SK-N-SH (cell line): ENCODE results near the gene CHCHD6. TPM values are rescaled to one million over a fixed set of nuclear protein-coding genes. Genes with fewer than 3 reads are reported as not detected.

Experiments
- CTCF ChIA-PET: fragments of 300-600, 350-600 bp; formaldehyde crosslinking; extraction: SDS; loops from one replicate; lab custom pipeline; 2021; lab: Yijun Ruan, JAX
- POLR2A ChIA-PET: fragments of 350-600 bp; sonication (Branson Sonifier 250); formaldehyde crosslinking; extraction: SDS; loops from one replicate; lab custom pipeline; 2020; ENCODE audit warnings: antibody characterized with exemption, inconsistent platforms; lab: Yijun Ruan, JAX
- DNase-seq: peaks from one replicate; pipeline ENCODE4 v3.0.0; 2012
- H2AFZ ChIP-seq: fragments of 200-600 bp; sonication (generic); 2 replicates; pipeline ENCODE4 v1.8.1; 2016; ENCODE audit warnings: antibody characterized with exemption, mild to moderate bottlenecking, low read depth
- H3F3A ChIP-seq: fragments of 200-600 bp; sonication (generic); replicated peaks from 2 replicates; pipeline ENCODE3; 2016; ENCODE audit warnings: antibody characterized with exemption, mild to moderate bottlenecking; ENCODE audit not compliant: insufficient read depth
- H3K27ac ChIP-seq, 2 experiments: fragments of 200-500 bp in 1 of 2; fragments of 200-600 bp in 1 of 2; sonication (Bioruptor generic) in 1 of 2; sonication (generic), shearing (Covaris generic) in 1 of 2; 2 replicates each; pipeline versions ENCODE4 v1.5.1 to v1.6.1; 2014 to 2016; ENCODE audit warnings: low read depth in 2 of 2, inconsistent platforms in 1 of 2, low read length in 1 of 2, mild to moderate bottlenecking in 1 of 2, mixed read lengths in 1 of 2
- H3K27me3 ChIP-seq: fragments of 200-600 bp; sonication (generic), shearing (Covaris generic); 2 replicates; pipeline ENCODE4 v1.6.1; 2016; ENCODE audit warnings: mixed run types; ENCODE audit not compliant: insufficient read depth
- H3K36me3 ChIP-seq, 2 experiments: fragments of 200-500 bp in 1 of 2; fragments of 200-600 bp in 1 of 2; sonication (Bioruptor generic) in 1 of 2; sonication (generic) in 1 of 2; replicated peaks in 1 of 2; 2 replicates each; pipeline versions ENCODE3 to v1.5.1; 2014 to 2016; ENCODE audit warnings: low read length in 1 of 2, mild to moderate bottlenecking in 1 of 2; ENCODE audit not compliant: insufficient read depth in 2 of 2, control insufficient read depth in 1 of 2
- H3K4me1 ChIP-seq, 2 experiments: fragments of 200-500 bp in 1 of 2; fragments of 200-600 bp in 1 of 2; sonication (Bioruptor generic) in 1 of 2; sonication (generic), shearing (Covaris generic) in 1 of 2; 2 replicates each; pipeline versions ENCODE4 v1.5.1 to v1.6.1; 2014 to 2016; ENCODE audit warnings: low read depth in 1 of 2, low read length in 1 of 2, mixed run types in 1 of 2; ENCODE audit not compliant: insufficient read depth in 2 of 2, control insufficient read depth in 1 of 2
- H3K4me2 ChIP-seq: fragments of 200-600 bp; sonication (generic), shearing (Covaris generic); 2 replicates; pipeline ENCODE4 v1.6.1; 2017; ENCODE audit warnings: mixed run types
- H3K4me3 ChIP-seq, 2 experiments: fragments of 200-500 bp in 1 of 2; fragments of 200-600 bp in 1 of 2; sonication (Bioruptor generic) in 1 of 2; sonication (generic), shearing (Covaris generic) in 1 of 2; 2 replicates each; pipeline versions ENCODE4 v1.5.1 to v1.8.1; 2014 to 2016; ENCODE audit warnings: low read depth in 2 of 2, inconsistent platforms in 1 of 2, low read length in 1 of 2, mild to moderate bottlenecking in 1 of 2, mixed read lengths in 1 of 2, moderate library complexity in 1 of 2
- H3K79me2 ChIP-seq: fragments of 200-600 bp; sonication (generic); 2 replicates; pipeline ENCODE4 v1.8.1; 2017; ENCODE audit warnings: mild to moderate bottlenecking; ENCODE audit not compliant: insufficient read depth
- H3K9ac ChIP-seq: fragments of 200-600 bp; sonication (generic); 2 replicates; pipeline ENCODE4 v1.6.1; 2017; ENCODE audit warnings: mixed run types
- H3K9me2 ChIP-seq: fragments of 200-600 bp; sonication (generic); 2 replicates; pipeline ENCODE4 v1.6.1; 2017; ENCODE audit warnings: mixed run types
- H3K9me3 ChIP-seq: fragments of 200-600 bp; sonication (generic); 2 replicates; pipeline ENCODE4 v1.6.1; 2017; ENCODE audit warnings: mixed run types, mild to moderate bottlenecking, moderate library complexity
- H4K20me1 ChIP-seq: fragments of 200-600 bp; sonication (generic); 2 replicates; pipeline ENCODE4 v1.6.1; 2017; ENCODE audit warnings: mild to moderate bottlenecking, mixed run types; ENCODE audit not compliant: insufficient read depth
- CHD2 ChIP-seq: fragments of 150-350 bp; IDR thresholded peaks from 2 replicates; pipeline ENCODE4 v1.6.1; 2018; ENCODE audit warnings: low read length; ENCODE audit not compliant: partially characterized antibody
- JUND ChIP-seq: IDR thresholded peaks from 2 replicates; pipeline ENCODE4 v1.4.0; 2012
- NFIC ChIP-seq: IDR thresholded peaks from 2 replicates; pipeline ENCODE4 v1.4.0; 2012; ENCODE audit warnings: borderline replicate concordance
- RAD21 ChIP-seq: IDR thresholded peaks from 2 replicates; pipeline ENCODE4 v1.6.1; 2012; ENCODE audit warnings: mild to moderate bottlenecking, low read length
- USF2 ChIP-seq: fragments of 150-350 bp; IDR thresholded peaks from 2 replicates; pipeline ENCODE4 v1.6.1; 2017; ENCODE audit warnings: antibody characterized with exemption, low read length, low read depth, borderline replicate concordance
- WGBS: methylation state at CpG from one replicate; pipeline ENCODE4 v1.1.6; 2017; ENCODE audit warnings: low lambda C conversion rate; 5-methylcytosine and 5-hydroxymethylcytosine counted together
- polyA plus RNA-seq, 3 experiments: library from polyadenylated mRNA; depleted of rRNA; stranded (reverse); fragments of >200 nt; gene quantifications; 2 replicates each; pipeline ENCODE4 v1.2.3, GENCODE V29; 2012

CHCHD6 gene
- polyA plus RNA-seq, 1 of the 3 experiments (the other 2 are of a cell fraction): 42.5 TPM

GRCh38 chr3:126766653-126767052 lies 62.6 kb downstream of the CHCHD6 start:
- no peak for DNase-seq
- Histone ChIP-seq H3K4me3 (no peak overlapping the region), H3K27me3 (no peaks in the 10 kb centered on the region), H3K4me1 (no peaks in the 10 kb centered on the region), H4K20me1 (no peaks in the 10 kb centered on the region), H3K4me2 (no peak overlapping the region), H2AFZ (no peak overlapping the region), H3K79me2 (peaks cover 10% of the 10 kb centered on the region; the same call in 1 of the 2 replicates), H3K9me2 (no peaks in the 10 kb centered on the region), H3F3A (no peaks in the 10 kb centered on the region), H3K36me3 (peaks cover 0 to 3% of the 10 kb centered on the region in 2 experiments), H3K27ac (no peak overlapping the region), H3K9ac (no peak overlapping the region), H3K9me3 (no peaks in the 10 kb centered on the region)
- no peak for TF ChIP-seq USF2
- CTCF ChIA-PET: no interaction called here
- POLR2A ChIA-PET: no interaction called here
- 83% methylated on average over 1 of the region's 7 CpGs for WGBS

- WGBS: 94% methylated on average over 3 of the region's 3 CpGs
- Histone ChIP-seq H3K9me3 (no peaks in the 10 kb centered on the region), H3K27me3 (no peaks in the 10 kb centered on the region), H3K4me2 (no peak overlapping the region), H4K20me1 (no peaks in the 10 kb centered on the region), H3K9me2 (no peaks in the 10 kb centered on the region), H3K9ac (no peak overlapping the region), H3K27ac (no peak overlapping the region), H3K79me2 (peaks cover 19% of the 10 kb centered on the region; the same call in 1 of the 2 replicates), H3K4me1 (no peaks in the 10 kb centered on the region; a peak in 1 of 4 replicates), H2AFZ (no peak overlapping the region), H3F3A (no peaks in the 10 kb centered on the region), H3K4me3 (no peak overlapping the region), H3K36me3 (peaks cover 0 to 3% of the 10 kb centered on the region in 2 experiments)
- TF ChIP-seq NFIC: no peak
- no peak for TF ChIP-seq CHD2
- TF ChIP-seq RAD21: no peak
- CTCF ChIA-PET: no interaction called here
- POLR2A ChIA-PET: no interaction called here
- no peak for DNase-seq
These were observed 64.9 kb downstream of the CHCHD6 start for GRCh38 chr3:126768903-126769302.

DNA sequence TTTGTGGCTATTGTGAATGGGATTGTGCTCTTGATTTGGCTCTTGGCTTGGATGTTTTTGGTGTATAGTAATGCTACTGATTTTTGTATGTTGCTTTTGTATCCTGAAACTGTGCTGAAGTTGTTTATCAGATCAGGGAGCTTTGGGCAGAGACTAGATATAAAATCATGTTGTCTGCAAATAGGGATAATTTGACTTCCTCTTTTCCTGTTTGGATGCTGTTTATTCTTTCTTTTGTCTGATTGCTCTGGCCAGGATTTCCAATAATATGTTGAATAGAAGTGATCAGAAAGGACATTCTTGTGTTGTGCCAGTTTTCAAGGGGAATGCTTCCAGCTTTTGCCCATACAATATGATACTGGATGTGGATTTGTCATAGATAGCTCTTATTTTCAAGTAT lies 66.1 kb downstream of the CHCHD6 start:
- Histone ChIP-seq H3K4me1 (peaks cover 0 to 3% of the 10 kb centered on the region in 2 experiments; a peak in 1 of 4 replicates), H3K79me2 (peaks cover 19% of the 10 kb centered on the region; the same call in 1 of the 2 replicates), H3K9me2 (no peaks in the 10 kb centered on the region), H3F3A (no peaks in the 10 kb centered on the region), H3K4me3 (no peak overlapping the region), H2AFZ (no peak overlapping the region), H3K4me2 (no peak overlapping the region), H3K36me3 (peaks cover 0 to 3% of the 10 kb centered on the region in 2 experiments), H4K20me1 (no peaks in the 10 kb centered on the region), H3K27ac (no peak overlapping the region), H3K9ac (no peak overlapping the region), H3K9me3 (no peaks in the 10 kb centered on the region), H3K27me3 (no peaks in the 10 kb centered on the region)
- no peak for DNase-seq
- no peak for TF ChIP-seq JUND
- POLR2A ChIA-PET: no interaction called here
- CTCF ChIA-PET: no interaction called here
